WI38 (cell line): Measurements from ENCODE around the gene GNE.
"Not testable (repeated sequence)": the region's sequence is repeated elsewhere in the genome, so short reads cannot be mapped to it uniquely, and the experiment has no call there.

Experiments
- H3K4me3 ChIP-seq: 2 replicates; pipeline ENCODE4 v1.5.1; 2011; ENCODE audit warnings: low read depth, mild to moderate bottlenecking, control low read depth, low read length
- CTCF ChIP-seq: IDR thresholded peaks from 2 replicates; pipeline ENCODE4 v1.5.1; 2012; ENCODE audit warnings: low read depth, mild to moderate bottlenecking, control low read depth, low read length

The GNE gene

GRCh38 chr9:36245906-36246305 is 12.3 kb downstream of the GNE start:
- no peak overlapping the region for H3K4me3 ChIP-seq
- no peak for TF ChIP-seq CTCF

GRCh38 chr9:36239675-36240074 is 18.6 kb downstream of the GNE start:
- not testable (repeated sequence) for H3K4me3 ChIP-seq

- not testable (repeated sequence) for H3K4me3 ChIP-seq
Observed at GRCh38 chr9:36239205-36239604, 19.0 kb downstream of the GNE start.

GRCh38 chr9:36237230-36237629 is 21.0 kb downstream of the GNE start:
- no peak for TF ChIP-seq CTCF
- no peak overlapping the region for H3K4me3 ChIP-seq

- TF ChIP-seq CTCF, result no peak
- H3K4me3 ChIP-seq, result no peak overlapping the region
Observed at GRCh38 chr9:36222449-36222848, 35.8 kb downstream of the GNE start.

GRCh38 chr9:36221667-36222066 is 36.6 kb downstream of the GNE start:
- no peak overlapping the region for H3K4me3 ChIP-seq
- TF ChIP-seq CTCF, result no peak

- no peak overlapping the region for H3K4me3 ChIP-seq
- no peak for TF ChIP-seq CTCF
Observed at GRCh38 chr9:36218411-36218901, 39.8 kb downstream of the GNE start.

GRCh38 chr9:36218011-36218410 is 40.2 kb downstream of the GNE start:
- no peak for TF ChIP-seq CTCF
- no peak overlapping the region for H3K4me3 ChIP-seq
